GM12878 (cell line): Measurements from ENCODE around the gene GEMIN8.

Source experiments
- CTCF ChIP-seq, 3 experiments: IDR thresholded peaks in 2 of 3; conservative IDR thresholded peaks in 1 of 3; 2 replicates each; pipeline ENCODE4 v1.5.1; 2011; ENCODE audit warnings: low read depth in 3 of 3, low read length in 3 of 3, mild to moderate bottlenecking in 3 of 3, control low read depth in 2 of 3, moderate library complexity in 2 of 3, inconsistent platforms in 1 of 3, mixed read lengths in 1 of 3; ENCODE audit not compliant: control insufficient read depth in 2 of 3, insufficient read depth in 1 of 3; ENCODE audit errors: extremely low read depth in 1 of 3
- EZH2 ChIP-seq: IDR thresholded peaks from 2 replicates; pipeline ENCODE4 v1.6.1; 2012; ENCODE audit warnings: low read depth, mild to moderate bottlenecking, control low read depth, inconsistent platforms, low read length, borderline replicate concordance; ENCODE audit not compliant: control insufficient read depth
- FOXK2 ChIP-seq: fragments of 450-650 bp; IDR thresholded peaks from 2 replicates; pipeline ENCODE4 v1.6.1; 2017; ENCODE audit warnings: mild to moderate bottlenecking, moderate library complexity
- HDAC6 ChIP-seq: fragments of 200-600 bp; sonication (generic); IDR thresholded peaks from one replicate; pipeline ENCODE4 v1.8.0; 2017; ENCODE audit warnings: antibody characterized with exemption; ENCODE audit not compliant: unreplicated experiment
- IKZF1 ChIP-seq: fragments of 450-650 bp; conservative IDR thresholded peaks from 2 replicates; pipeline ENCODE4 v1.6.1; 2017; ENCODE audit warnings: antibody characterized with exemption, mild to moderate bottlenecking
- JUNB ChIP-seq: IDR thresholded peaks from 2 replicates; pipeline ENCODE4 v1.6.1; 2016; ENCODE audit warnings: antibody characterized with exemption, mild to moderate bottlenecking
- MAX ChIP-seq: IDR thresholded peaks from 2 replicates; pipeline ENCODE4 v1.6.1; 2012; ENCODE audit warnings: low read depth, low read length, improper control_type of control experiment
- POLR2AphosphoS5 ChIP-seq: IDR thresholded peaks from 2 replicates; pipeline ENCODE4 v1.6.1; 2011; ENCODE audit warnings: mild to moderate bottlenecking, low read length, inconsistent platforms
- SP1 ChIP-seq: IDR thresholded peaks from one replicate; pipeline ENCODE4 v1.6.1; 2011; ENCODE audit warnings: low read depth, low read length
- SREBF1 ChIP-seq: IDR thresholded peaks from 2 replicates; pipeline ENCODE4 v1.6.1; 2012; ENCODE audit warnings: mild to moderate bottlenecking, low read length
- TAF1 ChIP-seq: IDR thresholded peaks from 2 replicates; pipeline ENCODE4 v1.6.1; 2011; ENCODE audit warnings: mild to moderate bottlenecking, low read depth, low read length, borderline replicate concordance

- no peak for TF ChIP-seq EZH2
- no peak for TF ChIP-seq IKZF1
- no peak for TF ChIP-seq CTCF (IDR thresholded peaks at IDR 0.05 in 2 of 3, conservative IDR thresholded peaks at IDR 0.05 in 1 of 3; ENCODE audit: control insufficient read depth in 2 of 3, extremely low read depth in 1 of 3, insufficient read depth in 1 of 3, low read depth in 3 of 3, low read length in 3 of 3)
- TF ChIP-seq TAF1, result no peak
- no peak for TF ChIP-seq POLR2AphosphoS5
- TF ChIP-seq SP1, result no peak
- no peak for TF ChIP-seq SREBF1
- no peak for TF ChIP-seq JUNB
- TF ChIP-seq HDAC6, result no peak
- TF ChIP-seq FOXK2, result no peak
- no peak for TF ChIP-seq MAX
Observed at GRCh38 chrX:14056206-14056605, 26.5 kb upstream of the GEMIN8 start.
